Natural killer cell treated with Interleukin-12 subunit alpha and Interleukin-12 subunit beta and Interleukin-15 and Interleukin-18, amount 100 ng/mL, for 72 hours (primary cell): ENCODE measurements around the gene IVNS1ABP. TPM values are rescaled to one million over a fixed set of nuclear protein-coding genes. Genes with fewer than 3 reads are reported as not detected.
A peak's percentile ranks its signal among the peaks of the same experiment; 100 is the strongest.
"Not testable (repeated sequence)": the region's sequence is repeated elsewhere in the genome, so short reads cannot be mapped to it uniquely, and the experiment has no call there.

Experiments
- ATAC-seq, 2 donors: fragments of 150-1000 bp; cut with Tn5 transposase in 1 of 2; sonication (Bioruptor Pico), chemical (Tn5 transposase) in 1 of 2; 2 replicates each; pipeline ENCODE4 v1.10.0; 2021
- DNase-seq: peaks from one replicate; pipeline ENCODE4 v3.0.0; 2022; ENCODE audit warnings: low spot score
- H3K27ac Mint-ChIP-seq, 2 donors: 1 replicate in 1 of 2; 2 replicates in 1 of 2; pipeline ENCODE4 v1.8.0; 2022; ENCODE audit warnings: mixed read lengths in 2 of 2, mild to moderate bottlenecking in 1 of 2, moderate library complexity in 1 of 2
- H3K27me3 Mint-ChIP-seq, 2 donors: 1 replicate in 1 of 2; 2 replicates in 1 of 2; pipeline ENCODE4 v1.8.0; 2022; ENCODE audit warnings: mixed read lengths in 2 of 2
- H3K36me3 Mint-ChIP-seq: one replicate; pipeline ENCODE4 v1.8.0; 2022; ENCODE audit warnings: mixed read lengths
- H3K4me1 Mint-ChIP-seq, 2 donors: 1 replicate in 1 of 2; 2 replicates in 1 of 2; pipeline ENCODE4 v1.8.0; 2022; ENCODE audit warnings: low read depth in 2 of 2, mixed read lengths in 2 of 2, mild to moderate bottlenecking in 1 of 2
- H3K4me3 Mint-ChIP-seq: one replicate; pipeline ENCODE4 v1.8.0; 2022; ENCODE audit warnings: mixed read lengths
- H3K9me3 Mint-ChIP-seq: 2 replicates; pipeline ENCODE4 v1.8.0; 2022; ENCODE audit warnings: mixed read lengths
- total RNA-seq, 2 donors: library from RNA; stranded (reverse); gene quantifications; one replicate each; pipeline ENCODE4 v1.2.3, GENCODE V29; 2022

IVNS1ABP gene
- total RNA-seq, 2 donors from 2014 or later: 744 to 950 TPM

- Mint-ChIP-seq H3K27ac (peak overlapping the region in 1 of 2 donors; percentile 58), H3K9me3 (no peaks in the 10 kb centered on the region), H3K4me1 (peaks cover 16 to 23% of the 10 kb centered on the region in 2 donors), H3K4me3 (no peak overlapping the region), H3K36me3 (no peaks in the 10 kb centered on the region), H3K27me3 (no peaks in the 10 kb centered on the region)
- ATAC-seq (no peak), DNase-seq (no peak)
Measured at GRCh38 chr1:185279571-185279970, 37.5 kb downstream of the IVNS1ABP start.

- no peak for ATAC-seq
- Mint-ChIP-seq H3K4me3 (no peak overlapping the region), H3K36me3 (no peaks in the 10 kb centered on the region)
Measured at GRCh38 chr1:185271921-185272320, 45.1 kb downstream of the IVNS1ABP start.

GRCh38 chr1:185268352-185268751, 48.7 kb downstream of the IVNS1ABP start:
- H3K27ac Mint-ChIP-seq: no peak overlapping the region
- H3K27me3 Mint-ChIP-seq: no peaks in the 10 kb centered on the region
- no peaks in the 10 kb centered on the region for H3K4me1 Mint-ChIP-seq
- H3K9me3 Mint-ChIP-seq: no peaks in the 10 kb centered on the region
- H3K4me3 Mint-ChIP-seq: no peak overlapping the region
- ATAC-seq (no peak), DNase-seq (no peak)
- no peaks in the 10 kb centered on the region for H3K36me3 Mint-ChIP-seq

More at GRCh38 chr1:185271921-185272320, 45.1 kb downstream of the IVNS1ABP start:
- DNase-seq: no peak
- Mint-ChIP-seq H3K27ac (no peak overlapping the region), H3K27me3 (no peaks in the 10 kb centered on the region), H3K4me1 (no peaks in the 10 kb centered on the region), H3K9me3 (no peaks in the 10 kb centered on the region)

GRCh38 chr1:185267701-185268100, 49.3 kb downstream of the IVNS1ABP start:
- no peak overlapping the region for H3K27ac Mint-ChIP-seq

DNA sequence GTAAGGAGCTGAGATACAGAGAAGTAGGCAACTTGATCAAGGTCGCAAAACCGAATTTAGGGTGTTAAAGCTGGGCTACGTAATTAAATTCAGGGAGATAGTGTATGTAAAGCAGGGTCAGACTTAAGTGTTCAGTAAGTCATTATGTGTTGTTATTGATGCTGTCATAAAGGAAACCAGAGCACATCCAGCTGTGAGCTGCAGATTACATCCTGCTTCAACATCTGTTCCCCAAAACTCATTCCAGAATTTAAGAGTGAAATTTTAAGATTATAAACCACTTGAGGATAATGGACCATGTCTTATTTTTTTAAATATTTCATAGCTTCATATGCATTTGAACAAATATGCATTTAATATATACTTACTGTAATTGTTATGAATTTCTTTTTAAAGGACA, 49.7 kb downstream of the IVNS1ABP start:
- no peak overlapping the region for H3K27ac Mint-ChIP-seq
- ATAC-seq: no peak
- no peaks in the 10 kb centered on the region for H3K36me3 Mint-ChIP-seq

More at GRCh38 chr1:185267701-185268100, 49.3 kb downstream of the IVNS1ABP start:
- DNase-seq (no peak), ATAC-seq (no peak)
- Mint-ChIP-seq H3K27me3 (no peaks in the 10 kb centered on the region), H3K4me3 (no peak overlapping the region), H3K36me3 (no peaks in the 10 kb centered on the region), H3K4me1 (no peaks in the 10 kb centered on the region), H3K9me3 (no peaks in the 10 kb centered on the region)

DNA sequence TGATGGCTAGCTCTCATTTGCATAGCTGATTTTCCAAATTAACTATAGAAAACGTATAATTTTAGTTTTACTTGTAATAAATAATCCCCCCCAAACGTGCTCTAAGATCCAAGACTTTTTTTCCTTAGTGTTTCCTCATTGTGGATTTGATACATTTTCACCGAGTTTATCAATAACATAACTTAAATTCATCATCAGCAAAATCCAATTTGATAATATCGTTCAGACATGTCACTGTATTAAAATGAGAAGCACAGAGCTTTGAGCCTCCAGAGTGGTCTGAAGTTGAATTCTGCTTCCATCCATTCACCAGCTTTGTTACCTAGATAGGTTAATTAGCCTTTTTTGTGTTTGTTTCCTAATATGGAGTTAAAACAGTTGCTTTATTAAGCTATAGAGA, 51.7 kb downstream of the IVNS1ABP start:
- no peak overlapping the region for H3K4me3 Mint-ChIP-seq
- H3K4me1 Mint-ChIP-seq: no peaks in the 10 kb centered on the region
- H3K27me3 Mint-ChIP-seq: no peaks in the 10 kb centered on the region

More for the DNA sequence above, 49.7 kb downstream of the IVNS1ABP start:
- Mint-ChIP-seq H3K4me3 (no peak overlapping the region), H3K27me3 (no peaks in the 10 kb centered on the region), H3K9me3 (no peaks in the 10 kb centered on the region), H3K4me1 (no peaks in the 10 kb centered on the region)
- DNase-seq: no peak

DNA sequence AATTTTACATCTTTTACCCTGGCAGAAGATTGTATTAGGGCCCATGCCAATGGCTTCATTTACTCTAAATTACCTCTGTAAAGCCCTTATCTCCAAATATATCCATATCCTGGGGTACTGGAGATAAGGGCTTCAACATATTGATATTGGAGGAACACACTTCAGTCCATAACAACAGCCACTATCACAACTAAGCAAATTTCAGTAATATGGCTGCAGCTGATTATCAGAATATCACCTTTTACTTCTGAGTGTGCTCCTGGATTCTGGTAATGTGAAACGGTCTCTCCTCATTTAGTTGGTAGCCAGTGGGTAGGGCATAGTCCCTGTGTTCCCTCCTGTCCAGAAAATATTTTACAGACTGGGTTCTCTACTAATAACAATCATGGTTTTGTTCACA, 53.3 kb downstream of the IVNS1ABP start:
- Mint-ChIP-seq H3K36me3 (no peaks in the 10 kb centered on the region), H3K27ac (no peak overlapping the region)

More for the DNA sequence above, 51.7 kb downstream of the IVNS1ABP start:
- Mint-ChIP-seq H3K27ac (no peak overlapping the region), H3K9me3 (no peaks in the 10 kb centered on the region), H3K36me3 (no peaks in the 10 kb centered on the region)
- no peak for DNase-seq
- no peak for ATAC-seq

DNA sequence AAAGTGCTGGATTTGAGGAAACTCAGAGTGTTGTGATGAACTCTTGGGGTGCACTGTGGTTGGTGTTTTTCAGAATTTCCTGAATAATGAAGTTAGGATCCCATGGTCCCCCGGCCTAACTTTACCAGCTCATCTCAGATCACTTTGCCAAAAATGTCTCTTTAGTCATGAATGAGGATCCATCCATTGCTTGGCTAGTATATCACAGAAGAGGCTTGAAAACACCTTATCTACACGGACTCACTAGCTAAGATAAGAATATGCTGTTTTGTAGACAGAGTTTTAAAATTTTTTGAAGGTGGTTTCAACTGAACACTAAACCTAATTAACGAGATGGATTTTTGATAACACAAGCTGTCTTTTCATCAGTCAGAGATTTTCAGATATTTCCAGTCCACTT, 53.8 kb downstream of the IVNS1ABP start:
- no peaks in the 10 kb centered on the region for H3K36me3 Mint-ChIP-seq
- H3K27ac Mint-ChIP-seq: no peak overlapping the region
- DNase-seq (no peak), ATAC-seq (no peak)
- no peaks in the 10 kb centered on the region for H3K9me3 Mint-ChIP-seq
- no peaks in the 10 kb centered on the region for H3K27me3 Mint-ChIP-seq
- no peaks in the 10 kb centered on the region for H3K4me1 Mint-ChIP-seq
- no peak overlapping the region for H3K4me3 Mint-ChIP-seq

More for the DNA sequence above, 53.3 kb downstream of the IVNS1ABP start:
- DNase-seq (no peak), ATAC-seq (no peak)
- Mint-ChIP-seq H3K4me1 (no peaks in the 10 kb centered on the region), H3K4me3 (no peak overlapping the region), H3K27me3 (no peaks in the 10 kb centered on the region), H3K9me3 (no peaks in the 10 kb centered on the region)

- H3K27ac Mint-ChIP-seq: no peak overlapping the region
- no peaks in the 10 kb centered on the region for H3K36me3 Mint-ChIP-seq
- no peak for DNase-seq
- H3K4me3 Mint-ChIP-seq: no peak overlapping the region
- H3K4me1 Mint-ChIP-seq: no peaks in the 10 kb centered on the region
- no peaks in the 10 kb centered on the region for H3K27me3 Mint-ChIP-seq
- H3K9me3 Mint-ChIP-seq: no peaks in the 10 kb centered on the region
- ATAC-seq: no peak
Measured at GRCh38 chr1:185262151-185262550, 54.9 kb downstream of the IVNS1ABP start.

- Mint-ChIP-seq H3K27me3 (no peaks in the 10 kb centered on the region), H3K4me1 (no peaks in the 10 kb centered on the region), H3K4me3 (no peak overlapping the region), H3K36me3 (no peaks in the 10 kb centered on the region), H3K9me3 (no peaks in the 10 kb centered on the region), H3K27ac (no peak overlapping the region)
- no peak for ATAC-seq
- DNase-seq: no peak
Measured at GRCh38 chr1:185260611-185261010, 56.4 kb downstream of the IVNS1ABP start.

- peaks cover 5% of the 10 kb centered on the region for H3K36me3 Mint-ChIP-seq
- H3K4me3 Mint-ChIP-seq: no peak overlapping the region
- H3K27me3 Mint-ChIP-seq: no peaks in the 10 kb centered on the region
- ATAC-seq (no peak), DNase-seq (no peak)
- peak overlapping the region in 1 of 2 donors; percentile 5 for H3K27ac Mint-ChIP-seq
- H3K9me3 Mint-ChIP-seq: peaks cover 4% of the 10 kb centered on the region
- H3K4me1 Mint-ChIP-seq: no peaks in the 10 kb centered on the region
Measured at GRCh38 chr1:185258676-185259075, 58.4 kb downstream of the IVNS1ABP start.

DNA sequence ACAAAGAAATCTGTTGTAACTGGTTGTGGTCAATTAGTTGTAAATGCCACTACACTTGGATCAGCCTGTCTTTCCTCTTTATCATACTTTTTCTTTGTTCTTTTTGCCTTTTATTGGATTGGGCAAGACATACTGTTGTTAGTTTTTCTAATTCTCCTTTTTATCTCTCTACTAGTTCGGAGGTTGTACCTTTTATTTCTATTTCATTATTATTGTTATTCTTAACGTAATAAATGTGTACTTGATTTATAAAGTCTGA, 59.2 kb downstream of the IVNS1ABP start:
- no peak overlapping the region for H3K27ac Mint-ChIP-seq
- DNase-seq (no peak), ATAC-seq (no peak)
- peaks cover 5% of the 10 kb centered on the region for H3K36me3 Mint-ChIP-seq
- H3K4me3 Mint-ChIP-seq: no peak overlapping the region
- H3K4me1 Mint-ChIP-seq: no peaks in the 10 kb centered on the region
- H3K9me3 Mint-ChIP-seq: peaks cover 4% of the 10 kb centered on the region
- no peaks in the 10 kb centered on the region for H3K27me3 Mint-ChIP-seq

DNA sequence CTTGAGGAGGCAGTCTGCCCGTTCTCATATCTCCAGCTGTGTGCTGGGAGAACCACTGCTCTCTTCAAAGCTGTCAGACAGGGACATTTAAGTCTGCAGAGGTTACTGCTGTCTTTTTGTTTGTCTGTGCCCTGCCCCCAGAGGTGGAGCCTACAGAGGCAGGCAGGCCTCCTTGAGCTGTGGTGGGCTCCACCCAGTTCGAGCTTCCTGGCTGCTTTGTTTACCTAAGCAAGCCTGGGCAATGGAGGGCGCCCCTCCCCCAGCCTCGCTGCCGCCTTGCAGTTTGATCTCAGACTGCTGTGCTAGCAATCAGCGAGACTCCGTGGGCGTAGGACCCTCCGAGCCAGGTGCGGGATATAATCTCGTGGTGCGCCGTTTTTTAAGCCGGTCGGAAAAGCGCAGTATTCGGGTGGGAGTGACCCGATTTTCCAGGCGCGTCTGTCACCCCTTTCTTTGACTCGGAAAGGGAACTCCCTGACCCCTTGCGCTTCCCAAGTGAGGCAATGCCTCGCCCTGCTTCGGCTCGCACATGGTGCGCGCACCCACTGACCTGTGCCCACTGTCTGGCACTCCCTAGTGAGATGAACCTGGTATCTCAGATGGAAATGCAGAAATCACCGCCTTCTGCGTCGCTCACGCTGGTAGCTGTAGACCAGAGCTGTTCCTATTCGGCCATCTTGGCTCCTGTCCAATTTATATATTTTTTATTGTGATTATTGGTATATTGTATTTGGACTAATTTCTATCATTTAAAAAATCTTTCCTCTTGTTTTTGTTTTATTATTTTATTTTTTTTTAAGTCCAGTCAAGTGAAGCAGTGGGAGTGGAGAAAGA, 59.7 kb downstream of the IVNS1ABP start:
- not testable (repeated sequence) for H3K9me3 Mint-ChIP-seq

DNA sequence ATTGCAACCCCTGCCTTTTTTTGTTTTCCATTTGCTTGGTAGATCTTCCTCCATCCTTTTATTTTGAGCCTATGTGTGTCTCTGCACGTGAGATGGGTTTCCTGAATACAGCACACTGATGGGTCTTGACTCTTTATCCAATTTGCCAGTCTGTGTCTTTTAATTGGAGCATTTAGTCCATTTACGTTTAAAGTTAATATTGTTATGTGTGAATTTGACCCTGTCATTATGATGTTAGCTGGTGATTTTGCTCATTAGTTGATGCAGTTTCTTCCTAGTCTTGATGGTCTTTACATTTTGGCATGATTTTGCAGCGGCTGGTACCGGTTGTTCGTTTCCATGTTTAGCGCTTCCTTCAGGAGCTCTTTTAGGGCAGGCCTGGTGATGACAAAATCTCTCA, 61.4 kb downstream of the IVNS1ABP start:
- not testable (repeated sequence) for H3K36me3 Mint-ChIP-seq, H3K9me3 Mint-ChIP-seq, H3K4me3 Mint-ChIP-seq, H3K4me1 Mint-ChIP-seq, ATAC-seq, DNase-seq, H3K27ac Mint-ChIP-seq, H3K27me3 Mint-ChIP-seq

More for the DNA sequence above, 59.7 kb downstream of the IVNS1ABP start:
- not testable (repeated sequence) for DNase-seq, H3K36me3 Mint-ChIP-seq, H3K4me3 Mint-ChIP-seq, H3K4me1 Mint-ChIP-seq, H3K27me3 Mint-ChIP-seq, ATAC-seq, H3K27ac Mint-ChIP-seq

DNA sequence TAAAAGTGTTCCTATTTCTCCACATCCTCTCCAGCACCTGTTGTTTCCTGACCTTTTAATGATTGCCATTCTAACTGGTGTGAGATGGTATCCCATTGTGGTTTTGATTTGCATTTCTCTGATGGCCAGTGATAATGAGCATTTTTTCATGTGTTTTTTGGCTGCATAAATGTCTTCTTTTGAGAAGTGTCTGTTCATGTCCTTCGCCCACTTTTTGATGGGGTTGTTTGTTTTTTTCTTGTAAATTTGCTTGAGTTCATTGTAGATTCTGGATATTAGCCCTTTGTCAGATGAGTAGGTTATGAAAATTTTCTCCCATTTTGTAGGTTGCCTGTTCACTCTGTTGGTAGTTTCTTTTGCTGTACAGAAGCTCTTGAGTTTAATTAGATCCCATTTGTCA, 64.6 kb downstream of the IVNS1ABP start:
- DNase-seq, H3K4me1 Mint-ChIP-seq, H3K27me3 Mint-ChIP-seq, H3K36me3 Mint-ChIP-seq, H3K4me3 Mint-ChIP-seq, H3K27ac Mint-ChIP-seq, H3K9me3 Mint-ChIP-seq, ATAC-seq: not testable (repeated sequence)
